ENCODE results near the gene TENM3. TPM values are rescaled to one million over a fixed set of nuclear protein-coding genes. Genes with fewer than 3 reads are reported as not detected.

Gene TENM3
- total and polyA plus RNA-seq, 3 donors from 2014 or later, result 10.9 to 42.7 (median 42.2) TPM

GRCh38 chr4:182848685-182849084 is 605.5 kb downstream of the TENM3 start:
- H3K9me3 ChIP-seq, result no peaks in the 10 kb centered on the region
- WGBS, 2 donors, result 91 to 93% methylated on average over 6 of the region's 6 CpGs

More at GRCh38 chr4:182848685-182849084, 605.5 kb downstream of the TENM3 start:
- no peak for DNase-seq
- Histone ChIP-seq H3K36me3 (ENCODE audit: low read depth, missing control alignments) (no peaks in the 10 kb centered on the region), H3K4me3 (no peak overlapping the region), H3K27me3 (no peaks in the 10 kb centered on the region), H3K27ac (no peak overlapping the region), H3K4me1 (no peaks in the 10 kb centered on the region)
- intact Hi-C loops (cut with DNase I; ENCODE audit: low total_unique reads), result no loop called here
- TF ChIP-seq POLR2A (IDR thresholded peaks at IDR 0.05) (no peak), CTCF (IDR thresholded peaks at IDR 0.05) (no peak)

Small RNA genes within 50 kb of the gene (small RNA-seq; reads per million reads assigned to genes)
- gene RN7SKP67 (0 reads per million in 2 donors), gene RNU2-34P (0 reads per million in 2 donors)

All from testis (tissue), 3 donors.